Lower leg skin (tissue), 4 donors: ENCODE results near the gene SON. TPM values are rescaled to one million over a fixed set of nuclear protein-coding genes. Genes with fewer than 3 reads are reported as not detected.
"Not testable (repeated sequence)": the region's sequence is repeated elsewhere in the genome, so short reads cannot be mapped to it uniquely, and the experiment has no call there.

Source experiments
- DNase-seq, 2 donors: peaks; one replicate each; pipeline ENCODE4 v3.0.0-alpha.2; 2019; ENCODE audit warnings: low spot score in 2 of 2
- H3K4me3 ChIP-seq: fragments of 200-600 bp; sonication (generic); 2 replicates; pipeline ENCODE4 v1.5.1; 2017; ENCODE audit warnings: mild to moderate bottlenecking, low read depth; ENCODE audit not compliant: poor library complexity, severe bottlenecking
- CTCF ChIP-seq, 3 donors: fragments of 450-650 bp; IDR thresholded peaks; one replicate each; pipeline ENCODE4 v1.5.1; 2016; ENCODE audit warnings: antibody characterized with exemption in 3 of 3, mild to moderate bottlenecking in 3 of 3, moderate library complexity in 2 of 3
- POLR2A ChIP-seq, 2 donors: fragments of 450-650 bp; IDR thresholded peaks; one replicate each; pipeline ENCODE4 v1.6.1; 2016 to 2017; ENCODE audit warnings: antibody characterized with exemption in 2 of 2, mild to moderate bottlenecking in 1 of 2, moderate library complexity in 1 of 2
- WGBS, 2 donors: methylation state at CpG; one replicate each; pipeline ENCODE4 v1.1.5; 2018; 5-methylcytosine and 5-hydroxymethylcytosine counted together
- intact Hi-C: fragments of 100-400 bp; cut with DNase I; formaldehyde crosslinking; loops from one replicate; pipeline ENCODE4 v1.15.0; 2023; ENCODE audit warnings: low total_unique reads
- total RNA-seq, 4 donors: library from RNA; depleted of rRNA; stranded (reverse); fragments of >200 nt; gene quantifications; one replicate each; pipeline ENCODE4 v1.1.0, GENCODE V29; 2016

Gene SON, protein sequence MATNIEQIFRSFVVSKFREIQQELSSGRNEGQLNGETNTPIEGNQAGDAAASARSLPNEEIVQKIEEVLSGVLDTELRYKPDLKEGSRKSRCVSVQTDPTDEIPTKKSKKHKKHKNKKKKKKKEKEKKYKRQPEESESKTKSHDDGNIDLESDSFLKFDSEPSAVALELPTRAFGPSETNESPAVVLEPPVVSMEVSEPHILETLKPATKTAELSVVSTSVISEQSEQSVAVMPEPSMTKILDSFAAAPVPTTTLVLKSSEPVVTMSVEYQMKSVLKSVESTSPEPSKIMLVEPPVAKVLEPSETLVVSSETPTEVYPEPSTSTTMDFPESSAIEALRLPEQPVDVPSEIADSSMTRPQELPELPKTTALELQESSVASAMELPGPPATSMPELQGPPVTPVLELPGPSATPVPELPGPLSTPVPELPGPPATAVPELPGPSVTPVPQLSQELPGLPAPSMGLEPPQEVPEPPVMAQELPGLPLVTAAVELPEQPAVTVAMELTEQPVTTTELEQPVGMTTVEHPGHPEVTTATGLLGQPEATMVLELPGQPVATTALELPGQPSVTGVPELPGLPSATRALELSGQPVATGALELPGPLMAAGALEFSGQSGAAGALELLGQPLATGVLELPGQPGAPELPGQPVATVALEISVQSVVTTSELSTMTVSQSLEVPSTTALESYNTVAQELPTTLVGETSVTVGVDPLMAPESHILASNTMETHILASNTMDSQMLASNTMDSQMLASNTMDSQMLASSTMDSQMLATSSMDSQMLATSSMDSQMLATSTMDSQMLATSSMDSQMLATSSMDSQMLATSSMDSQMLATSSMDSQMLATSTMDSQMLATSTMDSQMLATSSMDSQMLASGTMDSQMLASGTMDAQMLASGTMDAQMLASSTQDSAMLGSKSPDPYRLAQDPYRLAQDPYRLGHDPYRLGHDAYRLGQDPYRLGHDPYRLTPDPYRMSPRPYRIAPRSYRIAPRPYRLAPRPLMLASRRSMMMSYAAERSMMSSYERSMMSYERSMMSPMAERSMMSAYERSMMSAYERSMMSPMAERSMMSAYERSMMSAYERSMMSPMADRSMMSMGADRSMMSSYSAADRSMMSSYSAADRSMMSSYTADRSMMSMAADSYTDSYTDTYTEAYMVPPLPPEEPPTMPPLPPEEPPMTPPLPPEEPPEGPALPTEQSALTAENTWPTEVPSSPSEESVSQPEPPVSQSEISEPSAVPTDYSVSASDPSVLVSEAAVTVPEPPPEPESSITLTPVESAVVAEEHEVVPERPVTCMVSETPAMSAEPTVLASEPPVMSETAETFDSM (N-terminal part only)
- 100 to 1,000 TPM; 199 to 314 (median 256) TPM for total RNA-seq

- TF ChIP-seq POLR2A (IDR thresholded peaks at IDR 0.05) = peak in 1 of 2 donors; percentile 88
- no peak for TF ChIP-seq CTCF (IDR thresholded peaks at IDR 0.05)
- H3K4me3 ChIP-seq = peak within 1 kb of the TSS; percentile 74
- 0% methylated on average over 55 to 56 of the region's 57 CpGs for WGBS, 2 donors
- peak; percentile 99 to 100 for DNase-seq
- intact Hi-C loops = no loop called here
Measured at GRCh38 chr21:33542640-33543504, at the start of gene SON. TSS of gene SON (plus strand) at chr21:33543038. CDS start at chr21:33543093, 55 bp downstream.

- no peak for DNase-seq
- intact Hi-C loops = no loop called here
- WGBS, 2 donors = 86 to 87% methylated on average over 3 of the region's 3 CpGs
- no peak overlapping the region for H3K4me3 ChIP-seq
- TF ChIP-seq CTCF (IDR thresholded peaks at IDR 0.05) = no peak
- no peak for TF ChIP-seq POLR2A (IDR thresholded peaks at IDR 0.05)
Measured at GRCh38 chr21:33493756-33494155, 49.1 kb upstream of the SON start.

DNA sequence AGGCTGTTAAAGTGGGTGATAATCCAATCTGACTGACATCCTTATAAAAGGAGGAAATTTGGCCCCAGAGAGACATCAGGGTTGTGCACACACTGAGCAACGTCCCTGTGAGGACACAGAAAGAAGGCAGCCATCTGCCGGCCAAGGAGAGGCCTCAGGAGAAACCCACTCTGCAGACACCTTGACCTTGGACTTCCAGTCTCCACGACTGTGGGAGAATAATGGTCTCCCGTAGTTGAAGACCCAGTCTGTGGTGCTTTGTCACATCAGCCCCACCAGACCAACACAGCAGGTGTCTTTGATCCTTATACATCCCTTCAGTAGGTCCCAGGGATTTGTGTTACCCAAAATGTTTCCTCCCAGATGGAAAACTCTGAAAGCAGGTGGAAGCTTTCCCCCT, 47.1 kb upstream of the SON start:
- intact Hi-C loops = no loop called here
- no peak overlapping the region for H3K4me3 ChIP-seq
- WGBS, 2 donors = 65 to 68% methylated on average over 4 of the region's 4 CpGs
- no peak for TF ChIP-seq CTCF (IDR thresholded peaks at IDR 0.05)
- no peak for TF ChIP-seq POLR2A (IDR thresholded peaks at IDR 0.05)
- no peak for DNase-seq

DNA sequence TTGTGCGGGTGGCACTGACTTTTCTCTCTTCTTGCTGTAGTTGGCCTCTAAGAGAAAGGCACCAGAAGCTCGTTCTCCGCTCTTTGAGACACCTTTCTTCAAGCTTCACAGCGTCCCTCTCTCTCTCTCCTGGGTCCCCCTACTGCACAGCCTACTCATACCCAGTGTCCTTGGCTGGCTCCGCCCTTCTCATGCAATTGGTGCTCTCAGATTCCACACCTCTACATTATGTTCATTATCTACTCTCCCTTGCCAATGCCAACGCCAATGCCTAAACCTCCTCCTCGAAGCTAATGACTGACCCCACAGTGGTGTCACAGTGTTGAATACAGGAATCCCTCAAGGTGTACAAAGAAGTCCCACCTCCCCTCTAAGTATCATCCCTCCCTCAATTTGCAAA, 46.5 kb upstream of the SON start:
- WGBS, 2 donors = 53 to 67% methylated on average over 7 of the region's 7 CpGs
- DNase-seq = no peak
- intact Hi-C loops = no loop called here
- no peak overlapping the region for H3K4me3 ChIP-seq
- no peak for TF ChIP-seq POLR2A (IDR thresholded peaks at IDR 0.05)
- no peak for TF ChIP-seq CTCF (IDR thresholded peaks at IDR 0.05)

- no peak overlapping the region for H3K4me3 ChIP-seq
- no peak for DNase-seq
- TF ChIP-seq CTCF (IDR thresholded peaks at IDR 0.05) (no peak), POLR2A (IDR thresholded peaks at IDR 0.05) (no peak)
- intact Hi-C loops = no loop called here
- WGBS, 2 donors = 96 to 97% methylated on average over 8 of the region's 8 CpGs
Measured at GRCh38 chr21:33505833-33506232, 37.0 kb upstream of the SON start.

GRCh38 chr21:33507003-33507402, 35.8 kb upstream of the SON start:
- DNase-seq, H3K4me3 ChIP-seq, intact Hi-C loops: not testable (repeated sequence)
- WGBS, 2 donors = 88 to 100% methylated on average over 1 of the region's 1 CpG
